ENCODE measurements around the gene SLC44A1. TPM values are rescaled to one million over a fixed set of nuclear protein-coding genes. Genes with fewer than 3 reads are reported as not detected.
"Not testable (repeated sequence)": the region's sequence is repeated elsewhere in the genome, so short reads cannot be mapped to it uniquely, and the experiment has no call there.

SLC44A1 gene
- polyA plus RNA-seq, 3 donors = 47.1 to 50.2 (median 49.7) TPM

DNA sequence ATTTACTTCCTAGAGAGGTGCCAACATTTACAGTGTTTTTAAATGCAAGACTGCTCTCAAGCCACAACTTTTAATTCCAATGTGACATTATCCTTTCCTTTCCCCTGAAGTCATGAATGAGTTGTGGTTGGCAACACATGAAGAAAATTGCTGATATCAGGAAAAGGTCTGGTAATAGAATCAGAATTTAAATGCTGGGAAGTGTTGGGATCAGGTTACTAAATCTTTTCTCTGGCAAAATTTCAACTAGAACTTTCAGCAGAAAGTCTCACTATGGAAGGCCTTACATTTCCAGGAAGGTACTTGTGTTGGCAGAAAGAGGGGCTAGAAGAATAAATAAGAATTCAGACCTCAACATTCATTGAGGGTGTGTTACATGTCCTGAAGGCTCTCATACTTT lies 10.6 kb upstream of the SLC44A1 start:
- no peak for DNase-seq (ENCODE audit: extremely low read depth in 1 of 11, low read depth in 9 of 11, low spot score in 4 of 11)

DNA sequence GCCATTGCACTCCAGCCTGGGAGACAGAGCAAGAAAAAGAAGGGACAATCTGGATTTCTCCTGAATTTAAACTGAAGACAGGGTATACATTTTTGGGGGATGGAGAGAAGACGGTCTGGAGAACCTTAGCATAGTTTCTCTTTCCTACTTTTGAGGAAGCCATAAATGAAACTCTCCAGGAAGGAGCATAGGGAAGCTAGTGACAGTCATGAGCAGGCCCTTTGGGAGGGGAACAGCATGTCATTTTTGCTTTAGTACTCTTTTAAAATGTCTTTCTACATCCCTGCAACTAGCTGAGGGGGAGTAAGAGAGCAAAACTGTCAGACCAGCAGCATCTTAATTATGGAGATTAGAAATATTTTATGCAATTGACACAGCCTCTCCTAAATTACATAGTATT lies 8.2 kb upstream of the SLC44A1 start:
- DNase-seq (ENCODE audit: extremely low read depth in 1 of 11, low read depth in 9 of 11, low spot score in 4 of 11) = no peak

DNA sequence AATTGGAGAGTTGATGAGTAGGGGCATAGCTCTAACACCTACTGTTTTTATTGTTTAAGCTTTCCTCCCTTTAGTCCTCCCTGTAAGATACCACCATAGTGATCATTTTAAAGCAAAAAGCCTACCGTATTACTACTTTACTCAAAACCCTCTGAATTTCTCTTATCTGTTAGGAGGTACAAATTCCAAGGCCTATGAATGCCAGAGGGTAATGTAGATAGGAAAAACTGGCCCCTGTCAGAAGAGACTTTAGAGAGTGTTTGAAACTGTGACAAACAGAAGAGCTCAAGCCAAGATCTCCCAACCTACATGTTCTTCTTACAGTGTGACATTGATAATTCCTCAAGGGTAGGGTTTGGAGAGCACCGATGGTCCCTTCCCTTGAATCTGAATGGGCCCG lies 7.2 kb upstream of the SLC44A1 start:
- no peak for DNase-seq (ENCODE audit: extremely low read depth in 1 of 11, low read depth in 9 of 11, low spot score in 4 of 11)

DNA sequence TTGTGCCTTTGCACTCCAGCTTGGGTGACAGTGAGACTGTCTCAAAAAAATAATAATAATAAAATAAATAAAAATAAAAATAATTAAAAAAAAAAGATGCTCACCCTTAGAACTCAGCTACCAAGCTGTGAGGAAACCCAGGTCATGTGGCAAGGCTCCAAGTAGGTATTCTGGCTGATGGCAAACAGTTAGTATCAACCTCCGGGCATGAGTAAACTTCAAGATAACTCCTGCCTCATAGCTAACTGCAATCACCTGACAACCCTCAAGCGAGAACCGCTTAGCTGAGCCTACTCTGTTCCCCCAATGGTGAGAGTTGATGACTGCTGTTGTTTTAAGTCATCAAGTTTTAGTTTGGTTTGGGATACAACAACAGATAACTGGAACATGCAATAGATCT lies 6.1 kb upstream of the SLC44A1 start:
- DNase-seq (ENCODE audit: extremely low read depth in 1 of 11, low read depth in 9 of 11, low spot score in 4 of 11) = no peak

DNA sequence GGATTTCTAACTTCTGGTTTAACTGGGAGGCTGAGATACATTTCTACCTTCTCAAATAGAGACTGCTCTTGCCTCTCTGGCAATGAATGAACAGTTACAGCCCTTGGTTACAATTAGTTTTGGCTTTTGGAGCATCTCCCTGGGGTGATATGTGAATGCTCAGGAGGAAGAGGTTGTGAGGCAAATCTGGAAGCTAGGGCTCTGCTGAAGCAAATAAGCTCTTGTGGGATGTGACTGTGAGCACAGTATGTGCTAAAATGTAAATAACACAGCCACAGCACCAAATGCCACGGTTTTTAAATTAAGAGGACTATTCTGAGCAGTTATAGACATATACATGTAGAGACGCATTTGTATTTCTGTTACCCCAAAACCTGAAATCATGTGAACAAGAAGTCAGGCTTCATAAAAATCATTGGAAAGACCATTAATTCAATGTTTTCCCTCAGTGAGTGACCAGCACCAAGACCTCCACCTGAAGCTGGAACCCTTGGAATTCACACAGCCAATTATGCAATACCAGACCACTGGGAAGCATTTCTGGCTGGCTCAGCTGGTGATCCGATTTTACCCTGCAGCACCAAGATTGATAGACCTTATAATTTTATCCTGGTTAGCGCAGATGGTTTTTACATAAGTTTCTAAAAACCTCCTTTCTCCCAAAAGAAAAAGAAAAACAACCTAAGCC lies 3.0 kb upstream of the SLC44A1 start:
- DNase-seq (ENCODE audit: extremely low read depth in 1 of 11, low read depth in 9 of 11, low spot score in 4 of 11) = no peak

DNA sequence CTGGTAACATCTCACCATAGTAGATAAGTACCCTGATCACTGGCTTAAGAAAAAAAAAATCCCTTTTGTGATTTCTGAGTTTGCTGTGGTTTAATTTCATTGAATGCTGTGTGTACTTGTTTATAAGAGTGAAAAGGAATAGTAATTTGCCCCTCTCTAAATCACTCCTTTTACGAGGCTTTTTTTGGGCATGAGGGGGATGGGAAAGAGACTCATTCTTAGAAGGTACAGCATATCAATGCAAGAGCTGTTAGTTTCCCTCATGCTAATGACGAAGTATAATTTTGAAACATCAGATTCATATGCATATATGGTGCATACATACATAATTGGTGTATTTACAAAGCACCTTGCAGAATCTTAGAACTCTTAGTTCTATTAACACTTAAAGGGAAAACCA lies 2.4 kb upstream of the SLC44A1 start:
- no peak for DNase-seq (ENCODE audit: extremely low read depth in 1 of 11, low read depth in 9 of 11, low spot score in 4 of 11)

DNA sequence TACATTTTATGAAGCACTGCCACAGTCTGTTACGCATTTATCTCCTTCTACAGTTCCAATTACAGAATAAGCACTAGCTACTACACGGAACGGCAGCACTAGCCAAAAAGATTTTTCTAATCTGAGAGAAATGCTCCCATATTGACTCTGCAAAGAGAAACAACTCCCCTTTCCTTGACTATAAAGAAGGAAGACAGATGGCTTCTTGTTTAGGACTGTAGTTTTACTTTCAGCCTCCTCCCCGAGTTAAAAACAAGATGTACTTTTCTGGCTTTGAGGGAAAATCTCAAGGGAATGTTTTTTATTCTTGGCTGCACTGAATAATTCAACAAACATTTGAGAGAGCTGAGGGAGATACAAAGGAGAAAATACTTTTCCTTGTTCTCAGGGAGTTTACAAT lies 1.9 kb upstream of the SLC44A1 start:
- DNase-seq (ENCODE audit: extremely low read depth in 1 of 11, low read depth in 9 of 11, low spot score in 4 of 11) = no peak

DNA sequence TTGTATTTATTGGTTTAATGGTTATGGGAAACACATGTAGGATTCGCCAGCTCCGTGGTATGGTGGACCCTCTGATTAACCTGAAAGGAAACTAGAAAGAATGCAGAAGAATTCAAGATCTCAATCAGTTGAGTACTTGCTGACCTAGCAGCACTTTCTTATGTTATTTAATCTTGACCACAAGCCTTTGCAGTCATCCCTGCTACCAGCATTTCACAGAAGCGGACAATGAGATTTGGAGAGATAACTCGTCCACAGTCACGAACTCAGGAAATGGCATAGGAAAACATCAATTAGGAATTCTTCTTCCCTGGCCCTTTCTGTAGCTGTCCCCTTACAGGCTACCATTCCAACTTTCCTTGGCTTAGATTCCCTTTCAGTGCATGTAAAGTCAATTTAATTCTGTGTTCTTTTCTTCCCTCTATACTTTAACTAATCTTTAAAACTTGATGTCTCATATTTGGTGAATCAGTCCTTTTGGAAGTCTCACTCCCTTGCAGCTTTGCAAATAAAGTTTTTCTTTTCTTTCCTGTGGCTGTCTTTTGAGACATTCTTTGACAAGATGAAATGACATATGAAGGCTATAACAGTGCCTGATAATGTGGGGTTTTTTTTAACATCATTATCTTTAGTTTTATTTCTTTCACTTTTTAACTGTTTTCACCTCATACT lies 1.3 kb upstream of the SLC44A1 start:
- DNase-seq (ENCODE audit: extremely low read depth in 1 of 11, low read depth in 9 of 11, low spot score in 4 of 11) = no peak

DNA sequence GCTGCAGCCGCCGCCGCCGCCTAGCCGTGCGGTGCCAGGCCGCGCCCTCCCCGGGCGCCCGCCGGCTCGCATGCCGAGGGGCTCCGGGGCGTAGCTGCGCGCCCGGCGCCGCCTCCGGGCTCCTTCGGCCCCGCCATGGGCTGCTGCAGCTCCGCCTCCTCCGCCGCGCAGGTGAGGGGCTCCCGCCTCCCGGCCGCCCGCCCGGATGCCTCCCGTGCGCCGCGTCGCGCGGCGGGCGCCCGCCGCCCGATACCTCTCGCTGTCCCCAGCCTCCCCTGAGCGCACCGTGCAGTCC lies 230 bp downstream of the SLC44A1 start:
- DNase-seq (ENCODE audit: extremely low read depth in 1 of 11, low read depth in 9 of 11, low spot score in 4 of 11) = peak in 1 of 11 donors; percentile 24

DNA sequence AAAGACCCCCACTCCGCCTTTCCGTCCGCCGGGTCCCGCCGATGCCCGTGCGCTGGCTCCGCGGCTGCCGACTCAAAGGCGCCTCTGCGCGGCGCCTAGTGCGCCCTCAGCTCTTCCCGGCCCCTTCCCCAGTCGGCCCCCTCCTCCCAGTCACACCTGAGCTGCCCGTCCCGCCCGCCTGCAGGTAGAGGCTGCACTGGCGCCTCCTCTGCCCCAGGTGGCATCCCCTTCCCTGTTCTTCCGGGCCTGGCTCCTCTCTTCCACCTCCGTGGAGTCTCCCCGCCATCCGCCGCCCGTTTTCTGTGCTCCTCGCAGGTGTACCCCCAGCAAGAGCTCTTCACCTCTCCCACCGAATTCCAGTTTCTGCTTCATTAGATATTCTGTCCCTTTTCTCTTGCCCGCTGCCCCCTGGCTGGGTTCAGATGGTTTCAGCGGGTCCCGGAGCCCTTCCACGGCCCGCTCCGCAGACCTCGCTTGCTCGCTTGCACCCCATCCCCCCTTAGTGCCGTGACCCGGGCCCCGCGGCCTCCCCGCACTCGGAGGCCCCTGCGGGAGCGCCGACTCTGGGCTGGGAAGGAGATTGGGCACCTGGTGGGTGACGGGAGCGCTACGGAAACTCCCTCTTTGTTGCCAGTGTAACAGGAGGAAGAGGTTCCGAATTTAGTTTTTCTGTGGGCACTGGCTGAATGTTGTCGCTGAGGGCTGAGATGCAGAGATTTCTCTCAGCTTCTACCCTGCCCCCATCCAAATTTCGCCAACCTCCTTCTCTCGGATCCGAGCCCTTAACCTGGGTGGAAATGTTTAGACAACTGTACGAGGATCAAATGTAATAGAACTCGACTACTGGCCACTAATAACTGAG lies 809 bp downstream of the SLC44A1 start:
- DNase-seq (ENCODE audit: extremely low read depth in 1 of 11, low read depth in 9 of 11, low spot score in 4 of 11) = peak in 5 of 11 donors; percentile 37 to 52 (median 44)

DNA sequence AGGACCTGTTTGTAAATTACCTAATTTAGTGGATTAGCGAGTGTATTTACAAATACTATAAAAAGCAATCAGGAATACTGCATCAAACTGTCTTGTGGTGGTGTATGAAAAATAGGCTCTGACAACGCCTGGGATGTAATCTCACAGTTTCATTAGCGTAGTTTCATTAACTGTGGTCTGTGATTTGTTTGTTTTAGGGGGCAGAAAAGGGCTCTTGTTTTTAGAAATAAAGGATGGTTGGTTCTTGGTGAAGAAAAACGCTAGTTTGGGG lies 1.4 kb downstream of the SLC44A1 start:
- no peak for DNase-seq (ENCODE audit: extremely low read depth in 1 of 11, low read depth in 9 of 11, low spot score in 4 of 11)

DNA sequence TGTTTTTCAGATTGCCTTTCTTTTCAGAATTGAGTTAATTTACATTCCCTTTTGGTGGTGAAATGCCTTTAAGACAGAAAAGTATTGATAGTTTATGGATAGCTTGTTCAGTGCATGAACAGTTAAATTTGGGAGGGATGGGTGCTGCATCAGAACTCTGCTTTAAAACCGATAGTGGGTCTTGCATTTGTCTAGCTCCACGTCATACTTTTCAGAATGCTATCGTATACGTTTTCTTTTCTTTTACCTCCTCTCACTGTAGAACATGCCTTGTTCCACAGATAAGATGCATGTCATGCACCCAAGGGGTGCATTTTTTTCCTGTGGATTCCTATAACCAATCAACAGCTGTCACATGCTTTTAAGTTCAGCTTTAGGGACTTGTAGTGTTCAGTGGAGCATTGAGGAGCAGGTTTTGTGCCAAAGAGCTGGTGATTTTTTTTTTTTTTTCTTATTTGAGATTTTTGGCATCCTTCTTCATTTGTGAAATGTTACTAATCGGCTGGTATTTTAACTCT lies 2.3 kb downstream of the SLC44A1 start:
- no peak for DNase-seq (ENCODE audit: extremely low read depth in 1 of 11, low read depth in 9 of 11, low spot score in 4 of 11)

DNA sequence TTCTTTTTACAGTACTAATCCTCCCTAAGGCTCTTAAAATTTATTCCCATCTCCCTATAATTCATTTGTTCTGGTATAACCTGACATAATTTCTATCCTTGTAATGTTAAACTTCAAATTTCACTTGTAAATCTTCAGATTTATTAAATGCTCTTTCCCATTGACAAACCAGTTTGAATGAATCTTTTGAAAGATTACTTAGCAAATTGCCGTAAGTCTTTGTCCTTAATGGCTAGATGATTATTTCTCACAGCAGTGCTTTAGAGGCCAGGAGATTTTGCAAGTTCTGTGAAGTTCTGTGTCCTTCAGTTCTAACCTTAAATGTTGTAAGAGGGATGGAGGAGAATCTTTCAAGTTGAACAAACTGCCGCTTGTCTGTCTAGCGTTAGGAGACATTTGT lies 4.2 kb downstream of the SLC44A1 start:
- DNase-seq (ENCODE audit: extremely low read depth in 1 of 11, low read depth in 9 of 11, low spot score in 4 of 11) = no peak

DNA sequence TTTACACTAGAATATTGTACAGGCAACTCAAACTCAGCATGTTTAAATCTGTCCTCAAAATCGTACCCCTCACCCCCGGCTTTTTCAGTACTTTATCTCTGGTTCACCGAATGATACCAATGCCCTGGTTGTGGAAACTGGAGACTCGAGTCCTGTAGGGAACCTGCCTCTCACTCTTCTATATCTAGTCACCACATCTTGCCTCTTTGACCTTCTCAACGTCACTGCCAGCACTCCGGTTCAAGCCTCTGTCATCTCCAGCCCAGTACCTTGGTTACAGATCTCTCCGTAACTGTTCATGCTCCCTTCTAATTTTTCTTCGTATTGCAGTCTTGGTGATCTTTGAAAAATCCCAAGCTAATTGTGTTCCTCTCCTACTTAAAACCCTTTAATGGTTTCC lies 6.7 kb downstream of the SLC44A1 start:
- DNase-seq (ENCODE audit: extremely low read depth in 1 of 11, low read depth in 9 of 11, low spot score in 4 of 11) = no peak

DNA sequence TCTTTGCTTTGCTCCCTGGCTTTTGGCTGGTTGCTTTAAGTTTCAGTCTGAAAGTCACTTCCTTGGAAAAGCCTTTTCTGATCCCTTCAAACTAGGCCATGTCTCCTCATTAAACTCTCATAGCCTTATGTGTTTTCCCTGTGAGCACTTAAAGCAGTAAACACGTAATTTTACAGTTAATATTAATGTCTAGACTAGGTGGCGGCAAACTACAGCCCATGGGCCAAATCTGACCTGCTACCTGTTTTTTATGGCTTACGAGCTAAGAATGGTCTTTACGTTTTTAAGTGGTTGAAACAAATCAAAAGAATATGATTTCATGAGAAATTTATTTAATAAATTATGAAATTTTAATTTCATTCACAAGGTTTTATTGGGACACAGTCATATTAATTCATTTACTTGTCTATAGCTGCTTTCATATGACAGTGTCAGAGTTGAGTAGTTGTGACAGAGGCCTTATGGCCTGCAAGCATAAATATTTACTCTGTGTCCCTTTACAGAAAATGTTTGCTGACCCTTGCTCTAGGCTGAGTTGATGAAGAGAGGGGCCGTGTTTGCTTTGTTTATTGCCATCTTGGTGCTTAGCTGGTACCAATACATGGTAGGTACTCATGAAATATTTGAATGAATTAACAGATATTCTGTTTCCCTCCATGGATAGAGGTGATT lies 7.4 kb downstream of the SLC44A1 start:
- no peak for DNase-seq (ENCODE audit: extremely low read depth in 1 of 11, low read depth in 9 of 11, low spot score in 4 of 11)

DNA sequence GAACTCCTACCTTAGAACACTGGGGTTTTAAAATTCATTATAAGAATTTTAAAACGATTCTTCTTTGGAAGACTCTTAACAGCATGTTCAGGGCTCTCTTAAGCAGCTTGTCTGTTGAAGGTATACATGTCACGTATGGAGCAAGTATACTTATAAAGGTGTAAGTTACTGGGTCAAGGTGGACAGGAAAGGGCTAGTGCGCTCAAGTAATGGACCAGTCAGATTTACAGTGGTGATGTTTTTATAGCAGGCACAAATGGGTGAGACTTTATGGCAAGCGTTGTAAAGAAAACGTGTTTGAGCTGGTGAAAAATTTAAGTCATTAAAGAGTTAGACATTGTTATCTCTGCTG lies 7.9 kb downstream of the SLC44A1 start:
- no peak for DNase-seq (ENCODE audit: extremely low read depth in 1 of 11, low read depth in 9 of 11, low spot score in 4 of 11)

DNA sequence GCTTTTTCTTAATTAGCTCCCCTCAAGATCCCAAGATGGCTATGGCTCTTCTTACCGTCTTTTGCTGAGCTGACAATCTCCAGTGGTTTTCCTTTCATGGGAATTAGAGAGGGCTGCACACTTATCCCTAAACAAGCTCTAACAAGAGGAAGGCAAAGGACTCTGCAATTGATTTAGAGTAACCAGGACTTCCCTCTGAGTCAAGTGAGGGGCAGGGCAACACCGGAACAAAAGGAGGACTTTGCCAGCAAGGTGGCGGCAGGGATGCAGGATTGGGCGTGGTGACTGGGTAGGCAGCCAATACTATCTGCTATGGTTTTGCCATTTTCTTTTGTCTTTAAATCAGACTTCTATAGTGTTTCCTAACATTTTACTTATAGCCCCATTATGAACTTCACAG lies 9.8 kb downstream of the SLC44A1 start:
- no peak for DNase-seq (ENCODE audit: extremely low read depth in 1 of 11, low read depth in 9 of 11, low spot score in 4 of 11)

DNA sequence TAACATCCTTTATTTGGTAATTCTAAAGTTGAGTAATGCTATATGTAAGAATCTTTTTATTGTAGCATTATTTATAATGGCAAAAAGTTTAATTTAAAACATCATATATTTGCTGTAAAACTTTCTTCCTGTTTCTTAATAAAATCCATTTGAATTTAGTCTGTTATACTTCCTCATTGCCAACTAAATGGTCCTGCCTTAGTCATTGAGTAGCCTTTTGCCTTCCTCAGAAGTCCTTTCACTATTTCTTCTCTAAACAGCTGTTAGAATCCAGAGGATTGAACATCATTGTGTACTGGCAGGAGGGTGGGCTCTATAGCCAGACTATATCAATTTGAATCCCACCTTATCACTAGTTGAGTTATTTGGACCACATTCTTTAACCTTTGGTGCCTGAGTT lies 11.0 kb downstream of the SLC44A1 start:
- DNase-seq (ENCODE audit: extremely low read depth in 1 of 11, low read depth in 9 of 11, low spot score in 4 of 11) = no peak

DNA sequence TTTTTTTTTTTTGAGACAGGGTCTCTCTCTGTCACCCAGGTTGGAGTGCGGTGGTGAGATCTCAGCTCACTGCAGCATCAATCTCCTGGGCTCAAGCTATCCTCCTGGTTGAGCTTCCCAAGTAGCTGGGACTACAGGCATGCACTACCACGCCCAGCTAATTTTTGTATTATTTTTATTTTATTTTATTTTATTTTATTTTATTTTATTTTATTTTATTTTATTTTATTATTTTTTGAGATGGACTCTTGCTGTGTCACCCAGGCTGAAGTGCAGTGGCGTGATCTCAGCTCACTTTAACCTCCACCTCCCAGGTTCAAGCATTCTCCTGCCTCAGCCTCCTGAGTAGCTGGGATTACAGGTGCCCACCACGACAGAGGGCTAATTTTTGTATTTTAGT lies 12.1 kb downstream of the SLC44A1 start:
- DNase-seq (ENCODE audit: extremely low read depth in 1 of 11, low read depth in 9 of 11, low spot score in 4 of 11) = not testable (repeated sequence)

DNA sequence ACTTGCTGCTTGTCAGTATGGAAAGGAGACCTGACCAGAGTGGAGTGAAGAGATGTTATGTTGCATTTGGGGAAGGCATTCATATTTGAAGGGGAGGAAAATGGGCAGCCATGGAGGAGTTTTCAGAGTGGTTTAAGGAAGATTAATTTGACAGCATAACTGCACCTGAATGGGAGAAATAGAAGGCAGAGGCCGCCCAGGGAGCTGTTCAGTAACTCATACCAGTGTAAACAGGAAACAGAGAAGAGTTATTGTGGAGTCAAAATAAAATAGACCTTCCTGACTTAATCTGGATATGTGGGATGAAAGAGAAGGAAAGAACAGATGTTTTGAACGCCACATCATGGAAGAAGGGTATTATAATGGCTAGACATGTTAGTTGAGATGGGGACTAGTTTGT lies 13.4 kb downstream of the SLC44A1 start:
- DNase-seq (ENCODE audit: extremely low read depth in 1 of 11, low read depth in 9 of 11, low spot score in 4 of 11) = no peak

Data from renal cortex interstitium (tissue), 11 donors.